ENCODE data around the gene GKN1. TPM values are rescaled to one million over a fixed set of nuclear protein-coding genes. Genes with fewer than 3 reads are reported as not detected.

GKN1 gene
- total RNA-seq, 1 donor from 2014 or later = not detected

DNA sequence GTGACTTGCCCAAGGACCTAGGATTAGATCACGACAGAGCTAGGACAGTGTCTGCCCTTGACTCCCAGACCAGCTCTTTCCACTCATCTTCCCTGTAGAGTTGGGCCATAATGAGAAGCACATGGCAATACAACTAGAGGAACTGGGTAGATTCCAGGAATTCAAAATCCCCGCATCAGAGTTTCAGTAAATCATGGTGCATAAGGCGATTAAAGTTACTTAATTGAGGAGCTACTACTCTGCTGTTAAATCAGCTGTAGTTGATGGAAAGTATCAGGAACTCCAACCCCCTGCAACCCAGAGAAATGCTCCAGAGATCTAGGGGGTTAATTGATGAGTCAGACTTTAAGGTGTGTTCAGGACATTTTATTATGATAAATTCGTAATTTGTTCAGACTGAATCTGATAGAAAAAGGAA lies 44.3 kb downstream of the GKN1 start:
- DNase-seq (ENCODE audit: low read depth) = no peak
- no peak overlapping the region for H3K4me3 ChIP-seq (ENCODE audit: low read depth, low read length)
- TF ChIP-seq CTCF (conservative IDR thresholded peaks at IDR 0.05; ENCODE audit: low read depth, low read length) = no peak

DNA sequence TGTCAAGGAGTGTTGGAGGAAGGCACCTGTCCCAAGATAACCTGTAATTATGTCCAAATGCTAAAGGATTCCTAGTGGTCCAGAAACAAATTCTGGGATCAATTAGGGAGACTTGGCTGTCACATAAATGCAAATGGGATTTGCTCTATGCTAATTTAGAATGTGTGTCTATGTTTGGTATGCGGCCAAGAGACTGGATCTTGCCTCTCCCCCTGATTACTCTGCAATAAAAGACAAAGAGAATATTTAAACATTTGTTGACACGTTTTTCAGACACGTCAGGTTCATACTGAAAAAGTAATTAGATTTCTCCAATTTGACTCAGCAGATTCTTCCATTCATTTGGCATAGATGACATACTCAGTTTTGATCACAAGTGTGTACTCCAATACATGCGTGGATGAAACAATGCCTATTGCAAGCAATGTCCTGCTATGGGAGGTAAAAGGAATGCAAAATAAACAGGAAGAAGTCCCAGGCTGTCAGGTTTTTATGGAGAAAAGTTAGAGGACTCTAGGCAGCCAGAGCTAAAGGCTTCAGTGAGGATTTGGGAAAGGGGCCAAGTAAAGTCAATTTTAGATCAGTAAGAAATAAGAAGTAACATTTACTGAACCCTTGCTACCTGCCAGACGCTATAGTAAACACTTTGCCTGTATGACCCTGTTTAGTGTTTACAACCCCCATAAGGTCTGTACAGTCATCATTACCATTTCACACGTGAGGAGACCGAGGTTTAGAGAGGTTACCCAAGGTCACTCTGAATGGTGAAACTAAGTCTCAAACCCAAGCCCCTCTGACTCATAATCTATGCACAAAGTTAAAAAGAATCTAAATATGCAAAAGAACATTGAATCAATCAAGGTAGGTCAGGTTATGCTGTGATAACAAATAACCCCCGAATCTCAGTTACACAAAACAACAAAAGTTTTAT lies 46.3 kb downstream of the GKN1 start:
- no peak for TF ChIP-seq CTCF (conservative IDR thresholded peaks at IDR 0.05; ENCODE audit: low read depth, low read length)
- DNase-seq (ENCODE audit: low read depth) = no peak
- no peak overlapping the region for H3K4me3 ChIP-seq (ENCODE audit: low read depth, low read length)

- TF ChIP-seq CTCF (conservative IDR thresholded peaks at IDR 0.05; ENCODE audit: low read depth, low read length) = no peak
- no peak overlapping the region for H3K4me3 ChIP-seq (ENCODE audit: low read depth, low read length)
- DNase-seq (ENCODE audit: low read depth) = no peak
These were observed 47.3 kb downstream of the GKN1 start for GRCh38 chr2:69021727-69022126.

DNA sequence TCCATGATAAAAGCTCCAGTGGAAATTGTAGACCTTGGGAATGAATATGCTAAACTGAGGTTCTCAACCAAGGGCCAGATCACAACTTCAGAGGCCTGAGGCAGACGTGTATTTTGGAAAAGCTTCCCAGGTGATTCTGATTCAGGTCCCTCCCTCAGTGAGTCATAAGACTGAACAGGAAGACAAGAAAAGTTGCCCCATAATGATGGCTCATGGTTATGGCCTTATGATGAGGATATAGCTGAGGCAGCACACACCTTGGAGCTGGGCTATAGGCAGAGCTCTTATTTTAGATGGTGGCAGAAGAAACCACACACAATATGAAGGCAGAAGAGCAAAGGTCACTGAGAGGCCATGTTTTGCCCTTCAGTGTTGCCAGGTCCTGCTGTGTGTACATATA lies 48.1 kb downstream of the GKN1 start:
- TF ChIP-seq CTCF (conservative IDR thresholded peaks at IDR 0.05; ENCODE audit: low read depth, low read length) = no peak
- DNase-seq (ENCODE audit: low read depth) = no peak
- H3K4me3 ChIP-seq (ENCODE audit: low read depth, low read length) = no peak overlapping the region

DNA sequence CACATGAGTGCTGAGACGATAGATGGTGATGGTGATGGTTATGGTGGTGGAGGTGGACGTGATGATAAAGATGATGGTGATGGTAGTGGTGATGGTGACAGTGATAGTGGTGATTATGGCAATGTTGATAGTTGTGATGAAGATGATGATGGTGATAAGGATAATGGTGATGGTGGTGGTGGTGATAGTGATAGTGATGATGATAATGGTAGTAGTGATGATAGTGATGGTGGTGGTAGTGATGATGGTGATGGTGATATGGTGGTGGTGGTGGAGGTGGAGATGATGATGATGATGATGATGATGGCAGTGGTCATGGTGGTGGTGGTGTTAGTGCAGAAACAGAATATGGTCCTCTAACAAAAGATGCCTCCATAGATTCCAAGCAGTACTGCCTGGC lies 48.8 kb downstream of the GKN1 start:
- no peak for TF ChIP-seq CTCF (conservative IDR thresholded peaks at IDR 0.05; ENCODE audit: low read depth, low read length)
- no peak overlapping the region for H3K4me3 ChIP-seq (ENCODE audit: low read depth, low read length)
- no peak for DNase-seq (ENCODE audit: low read depth)

GRCh38 chr2:69026026-69026425 lies 51.6 kb downstream of the GKN1 start:
- H3K4me3 ChIP-seq (ENCODE audit: low read depth, low read length) = no peak overlapping the region
- peak; percentile 90 for TF ChIP-seq CTCF (conservative IDR thresholded peaks at IDR 0.05; ENCODE audit: low read depth, low read length)
- DNase-seq (ENCODE audit: low read depth) = peak; percentile 25
